Erythroblast (primary cell): ENCODE measurements around the gene ABCC3.
A peak's percentile ranks its signal among the peaks of the same experiment; 100 is the strongest.

Experiments
- DNase-seq, 2 experiments: peaks; one replicate each; lab custom pipeline; 2025; lab: John Stamatoyannopoulos, UW
- GATA1 ChIP-seq: IDR thresholded peaks from 2 replicates; pipeline ENCODE4 v1.6.1; 2011; ENCODE audit warnings: low read depth, mild to moderate bottlenecking, control low read depth, low read length, moderate library complexity
- POLR2A ChIP-seq: IDR thresholded peaks from 2 replicates; pipeline ENCODE4 v1.6.1; 2011; ENCODE audit warnings: mild to moderate bottlenecking, low read length

Gene ABCC3

DNA sequence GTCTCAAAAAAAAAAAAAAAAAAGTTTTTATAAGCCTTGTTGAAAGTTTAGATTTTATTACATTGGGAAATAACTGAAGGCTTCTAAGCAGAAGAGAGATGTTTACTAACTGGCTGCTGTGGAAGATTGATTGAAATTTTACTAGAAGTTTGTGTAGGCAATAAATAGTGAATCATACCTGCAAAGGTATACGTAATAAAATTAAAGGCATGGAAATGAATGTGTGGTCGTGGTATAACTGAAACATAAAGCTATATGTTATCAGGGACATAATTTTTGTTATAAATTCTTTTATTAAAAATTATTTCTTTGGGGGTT is 93.4 kb downstream of the ABCC3 start:
- no peak for DNase-seq
- TF ChIP-seq POLR2A: no peak
- TF ChIP-seq GATA1: no peak

- DNase-seq: no peak
- no peak for TF ChIP-seq POLR2A
- no peak for TF ChIP-seq GATA1
Observed at GRCh38 chr17:50728881-50729765, 94.4 kb downstream of the ABCC3 start.

- peak; percentile 47 to 49 for DNase-seq
Observed at GRCh38 chr17:50731575-50732460, 97.1 kb downstream of the ABCC3 start.

GRCh38 chr17:50735287-50735686 is 100.6 kb downstream of the ABCC3 start:
- DNase-seq: no peak
- TF ChIP-seq POLR2A (no peak), GATA1 (no peak)

More at GRCh38 chr17:50731575-50732460, 97.1 kb downstream of the ABCC3 start:
- TF ChIP-seq GATA1 (no peak), POLR2A (no peak)

GRCh38 chr17:50737118-50737698 is 102.5 kb downstream of the ABCC3 start:
- DNase-seq: no peak
- no peak for TF ChIP-seq GATA1
- TF ChIP-seq POLR2A: no peak

GRCh38 chr17:50739098-50739497 is 104.4 kb downstream of the ABCC3 start:
- TF ChIP-seq GATA1 (no peak), POLR2A (no peak)
- DNase-seq: no peak
